Adrenal gland (tissue), 5 donors: ENCODE measurements around the gene PSD.

Source experiments
- CTCF ChIP-seq, 6 experiments: fragments of 450-650 bp in 4 of 6; fragments of 200-600 bp in 2 of 6; sonication (generic) in 1 of 6; IDR thresholded peaks; 1 replicate in 5 of 6; 2 replicates in 1 of 6; pipeline versions ENCODE4 v1.5.1 to v1.8.0; 2016 to 2021; ENCODE audit warnings: antibody characterized with exemption in 6 of 6, mild to moderate bottlenecking in 2 of 6, moderate library complexity in 1 of 6
- POLR2A ChIP-seq, 2 donors: fragments of 450-650 bp; IDR thresholded peaks; one replicate each; pipeline ENCODE4 v1.6.1; 2017; ENCODE audit warnings: antibody characterized with exemption in 2 of 2, mild to moderate bottlenecking in 2 of 2, moderate library complexity in 1 of 2
- donor health status: DM: no; HTN: no; CAD: no.

- TF ChIP-seq POLR2A (IDR thresholded peaks at IDR 0.05) (no peak), CTCF (IDR thresholded peaks at IDR 0.05) (no peak)
Measured at GRCh38 chr10:102401342-102401654, 17.3 kb downstream of the PSD start.
